ENCODE measurements around the gene RAB28.

The RAB28 gene

GRCh38 chr4:13386405-13387107 is 97.6 kb downstream of the RAB28 start:
- H3K9me3 ChIP-seq (ENCODE audit: insufficient read depth, low read length): peaks cover 5% of the 10 kb centered on the region; the same call in 1 of the 2 replicates
- peaks cover 23% of the 10 kb centered on the region for H3K79me2 ChIP-seq (ENCODE audit: low read length)
- H2AFZ ChIP-seq (ENCODE audit: low read depth, low read length): no peak overlapping the region
- no peaks in the 10 kb centered on the region for H3K27me3 ChIP-seq (ENCODE audit: low read depth, low read length)
- peaks cover 11% of the 10 kb centered on the region for H3K4me1 ChIP-seq (ENCODE audit: low read length)
- H3K27ac ChIP-seq (ENCODE audit: low read length): no peak overlapping the region
- no peak overlapping the region for H3K4me2 ChIP-seq (ENCODE audit: low read length)
- H3K36me3 ChIP-seq (replicated peaks; ENCODE audit: low read depth, low read length): peaks cover 13% of the 10 kb centered on the region
- no peak overlapping the region for H3K4me3 ChIP-seq (ENCODE audit: low read length)
- H3K9ac ChIP-seq (ENCODE audit: low read length): no peak overlapping the region
- no peak for TF ChIP-seq EZH2phosphoT487 (IDR thresholded peaks at IDR 0.05; ENCODE audit: low read depth)
- no peak for TF ChIP-seq CTCF (IDR thresholded peaks at IDR 0.05; ENCODE audit: low read depth, low read length)
- peaks cover 7% of the 10 kb centered on the region for H4K20me1 ChIP-seq (ENCODE audit: insufficient read depth, low read length)

GRCh38 chr4:13384055-13384454 is 100.1 kb downstream of the RAB28 start:
- no peak overlapping the region for H3K4me2 ChIP-seq (ENCODE audit: low read length)
- H3K9me3 ChIP-seq (ENCODE audit: insufficient read depth, low read length): peaks cover 5% of the 10 kb centered on the region; the same call in 1 of the 2 replicates
- H2AFZ ChIP-seq (ENCODE audit: low read depth, low read length): no peak overlapping the region
- H3K36me3 ChIP-seq (replicated peaks; ENCODE audit: low read depth, low read length): peaks cover 12% of the 10 kb centered on the region
- no peak overlapping the region for H3K27ac ChIP-seq (ENCODE audit: low read length)
- no peaks in the 10 kb centered on the region for H3K27me3 ChIP-seq (ENCODE audit: low read depth, low read length)
- H3K9ac ChIP-seq (ENCODE audit: low read length): no peak overlapping the region
- no peak for TF ChIP-seq CTCF (IDR thresholded peaks at IDR 0.05; ENCODE audit: low read depth, low read length)
- no peak for TF ChIP-seq EZH2phosphoT487 (IDR thresholded peaks at IDR 0.05; ENCODE audit: low read depth)
- peaks cover 22% of the 10 kb centered on the region for H3K79me2 ChIP-seq (ENCODE audit: low read length)
- H4K20me1 ChIP-seq (ENCODE audit: insufficient read depth, low read length): peaks cover 7% of the 10 kb centered on the region
- peaks cover 16% of the 10 kb centered on the region for H3K4me1 ChIP-seq (ENCODE audit: low read length)
- H3K4me3 ChIP-seq (ENCODE audit: low read length): no peak overlapping the region

- Histone ChIP-seq H3K9me3 (ENCODE audit: insufficient read depth, low read length) (no peaks in the 10 kb centered on the region), H3K4me2 (ENCODE audit: low read length) (peak overlapping the region; percentile 28), H2AFZ (ENCODE audit: low read depth, low read length) (no peak overlapping the region), H3K9ac (ENCODE audit: low read length) (no peak overlapping the region), H3K79me2 (ENCODE audit: low read length) (peaks cover 3% of the 10 kb centered on the region; the same call in 1 of the 2 replicates), H3K27ac (ENCODE audit: low read length) (peak overlapping the region; percentile 5; the same call in 1 of the 2 replicates), H3K4me1 (ENCODE audit: low read length) (peaks cover 14% of the 10 kb centered on the region), H3K36me3 (replicated peaks; ENCODE audit: low read depth, low read length) (peaks cover 4% of the 10 kb centered on the region), H3K27me3 (ENCODE audit: low read depth, low read length) (no peaks in the 10 kb centered on the region), H3K4me3 (ENCODE audit: low read length) (no peak overlapping the region; the same call in 1 of the 2 replicates), H4K20me1 (ENCODE audit: insufficient read depth, low read length) (no peaks in the 10 kb centered on the region)
- TF ChIP-seq EZH2phosphoT487 (IDR thresholded peaks at IDR 0.05; ENCODE audit: low read depth) (no peak), CTCF (IDR thresholded peaks at IDR 0.05; ENCODE audit: low read depth, low read length) (no peak)
These were observed 105.0 kb downstream of the RAB28 start for GRCh38 chr4:13378973-13379759.

GRCh38 chr4:13371048-13371447 is 113.1 kb downstream of the RAB28 start:
- H3K36me3 ChIP-seq (replicated peaks; ENCODE audit: low read depth, low read length): no peaks in the 10 kb centered on the region
- no peak overlapping the region for H2AFZ ChIP-seq (ENCODE audit: low read depth, low read length)
- no peak overlapping the region for H3K9ac ChIP-seq (ENCODE audit: low read length)
- H3K27ac ChIP-seq (ENCODE audit: low read length): no peak overlapping the region
- H3K27me3 ChIP-seq (ENCODE audit: low read depth, low read length): no peaks in the 10 kb centered on the region
- no peak overlapping the region for H3K4me2 ChIP-seq (ENCODE audit: low read length)
- no peaks in the 10 kb centered on the region for H4K20me1 ChIP-seq (ENCODE audit: insufficient read depth, low read length)
- no peaks in the 10 kb centered on the region for H3K4me1 ChIP-seq (ENCODE audit: low read length)
- H3K4me3 ChIP-seq (ENCODE audit: low read length): no peak overlapping the region
- no peaks in the 10 kb centered on the region for H3K79me2 ChIP-seq (ENCODE audit: low read length)
- TF ChIP-seq CTCF (IDR thresholded peaks at IDR 0.05; ENCODE audit: low read depth, low read length): no peak
- no peak for TF ChIP-seq EZH2phosphoT487 (IDR thresholded peaks at IDR 0.05; ENCODE audit: low read depth)
- H3K9me3 ChIP-seq (ENCODE audit: insufficient read depth, low read length): no peaks in the 10 kb centered on the region
